Cardiac muscle cell (in vitro differentiated cells and primary cell): Measurements from ENCODE around the gene KCNK17. TPM values are rescaled to one million over a fixed set of nuclear protein-coding genes. Genes with fewer than 3 reads are reported as not detected.

Experiments used
- DNase-seq, 2 donors: peaks; one replicate each; pipeline versions ENCODE4 v3.0.0 to v3.0.0-alpha.2; 2010 to 2017; ENCODE audit warnings: low read depth in 1 of 2, low spot score in 1 of 2
- H3K27ac ChIP-seq: fragments of 200-600 bp; sonication (generic); 2 replicates; pipeline ENCODE4 v1.5.1; 2016
- H3K27me3 ChIP-seq: fragments of 200-600 bp; sonication (generic); 2 replicates; pipeline ENCODE4 v1.6.0; 2016; ENCODE audit warnings: control low read depth
- H3K36me3 ChIP-seq: fragments of 200-600 bp; sonication (generic); 2 replicates; pipeline ENCODE4 v1.5.1; 2016; ENCODE audit warnings: control low read depth
- H3K4me1 ChIP-seq: fragments of 200-600 bp; sonication (generic); 2 replicates; pipeline ENCODE4 v1.8.1; 2017; ENCODE audit warnings: low read depth, mild to moderate bottlenecking, mixed run types
- H3K4me3 ChIP-seq: fragments of 200-600 bp; sonication (generic); 2 replicates; pipeline ENCODE4 v1.5.1; 2016; ENCODE audit warnings: mild to moderate bottlenecking
- H3K9me3 ChIP-seq: fragments of 200-600 bp; sonication (generic); 2 replicates; pipeline ENCODE4 v1.5.1; 2017; ENCODE audit warnings: low read depth, mild to moderate bottlenecking, control low read depth
- polyA plus RNA-seq: library from polyadenylated mRNA; unstranded; fragments of >200 nt; fragmentation: Nextera tagmentation; extraction: Ambion mirVana; gene quantifications from 2 replicates; pipeline ENCODE4 v1.2.1, GENCODE V29; 2016
- total RNA-seq: library from RNA; depleted of rRNA; stranded (reverse); fragments of >200 nt; gene quantifications from 2 replicates; pipeline ENCODE4 v1.2.3, GENCODE V29; 2016
- TF ChIP-seq, protein P1 (sequence below): IDR thresholded peaks from 2 replicates; pipeline ENCODE4 v1.5.1; 2012; ENCODE audit warnings: low read depth, mild to moderate bottlenecking, low read length

The KCNK17 gene
- total and polyA plus RNA-seq, 2 experiments from 2014 or later: not detected

DNA sequence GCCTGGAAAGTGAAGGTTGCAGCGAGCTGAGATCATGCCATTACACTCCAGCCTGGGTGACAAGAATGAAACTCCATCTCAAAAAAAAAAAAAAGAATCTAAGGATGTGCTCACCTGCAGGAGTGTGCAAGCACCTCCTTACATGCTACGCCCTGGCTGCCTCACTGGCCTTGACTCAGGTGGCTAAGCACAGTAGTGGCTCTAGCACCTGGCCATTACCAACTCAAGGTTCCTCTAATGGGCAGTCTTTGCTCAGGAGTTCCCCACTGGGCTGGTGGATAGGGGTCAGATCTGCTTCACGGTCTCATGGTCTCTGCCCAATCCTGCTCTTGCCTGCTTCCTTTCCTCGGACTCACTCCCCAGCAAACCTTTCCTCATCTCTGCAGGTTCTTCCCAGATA, 39.7 kb downstream of the KCNK17 start:
- no peaks in the 10 kb centered on the region for H3K36me3 ChIP-seq
- H3K27me3 ChIP-seq: peaks cover 6% of the 10 kb centered on the region
- no peaks in the 10 kb centered on the region for H3K4me1 ChIP-seq
- H3K27ac ChIP-seq: no peak overlapping the region
- H3K4me3 ChIP-seq: no peak overlapping the region
- no peak for DNase-seq
- TF ChIP-seq, protein P1, sequence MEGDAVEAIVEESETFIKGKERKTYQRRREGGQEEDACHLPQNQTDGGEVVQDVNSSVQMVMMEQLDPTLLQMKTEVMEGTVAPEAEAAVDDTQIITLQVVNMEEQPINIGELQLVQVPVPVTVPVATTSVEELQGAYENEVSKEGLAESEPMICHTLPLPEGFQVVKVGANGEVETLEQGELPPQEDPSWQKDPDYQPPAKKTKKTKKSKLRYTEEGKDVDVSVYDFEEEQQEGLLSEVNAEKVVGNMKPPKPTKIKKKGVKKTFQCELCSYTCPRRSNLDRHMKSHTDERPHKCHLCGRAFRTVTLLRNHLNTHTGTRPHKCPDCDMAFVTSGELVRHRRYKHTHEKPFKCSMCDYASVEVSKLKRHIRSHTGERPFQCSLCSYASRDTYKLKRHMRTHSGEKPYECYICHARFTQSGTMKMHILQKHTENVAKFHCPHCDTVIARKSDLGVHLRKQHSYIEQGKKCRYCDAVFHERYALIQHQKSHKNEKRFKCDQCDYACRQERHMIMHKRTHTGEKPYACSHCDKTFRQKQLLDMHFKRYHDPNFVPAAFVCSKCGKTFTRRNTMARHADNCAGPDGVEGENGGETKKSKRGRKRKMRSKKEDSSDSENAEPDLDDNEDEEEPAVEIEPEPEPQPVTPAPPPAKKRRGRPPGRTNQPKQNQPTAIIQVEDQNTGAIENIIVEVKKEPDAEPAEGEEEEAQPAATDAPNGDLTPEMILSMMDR: no peak
- H3K9me3 ChIP-seq: no peaks in the 10 kb centered on the region

DNA sequence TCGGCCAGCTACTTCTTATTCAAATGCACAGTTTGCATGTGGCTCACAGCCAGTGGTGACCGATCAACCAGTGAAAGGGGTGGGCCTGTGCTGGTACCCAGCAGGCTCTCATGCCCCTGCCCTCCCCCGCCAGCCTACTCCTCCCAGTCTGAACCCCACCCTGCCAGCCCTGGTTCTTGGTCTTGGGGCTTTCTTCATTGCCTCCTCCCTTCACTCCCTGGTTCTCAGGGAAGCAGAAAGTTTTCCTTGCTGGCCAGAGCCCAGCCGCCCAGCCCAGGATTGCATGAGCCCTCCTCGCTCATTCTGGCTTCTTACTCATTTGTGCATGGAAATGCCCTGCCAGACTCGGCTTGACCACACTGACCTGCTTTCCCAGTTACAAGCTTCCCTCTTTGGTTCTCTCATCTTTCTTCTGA, 40.8 kb downstream of the KCNK17 start:
- Histone ChIP-seq H3K4me1 (no peaks in the 10 kb centered on the region), H3K27me3 (peaks cover 4% of the 10 kb centered on the region), H3K4me3 (no peak overlapping the region), H3K9me3 (no peaks in the 10 kb centered on the region), H3K27ac (no peak overlapping the region), H3K36me3 (no peaks in the 10 kb centered on the region)
- no peak for DNase-seq
- TF ChIP-seq, protein P1: no peak

DNA sequence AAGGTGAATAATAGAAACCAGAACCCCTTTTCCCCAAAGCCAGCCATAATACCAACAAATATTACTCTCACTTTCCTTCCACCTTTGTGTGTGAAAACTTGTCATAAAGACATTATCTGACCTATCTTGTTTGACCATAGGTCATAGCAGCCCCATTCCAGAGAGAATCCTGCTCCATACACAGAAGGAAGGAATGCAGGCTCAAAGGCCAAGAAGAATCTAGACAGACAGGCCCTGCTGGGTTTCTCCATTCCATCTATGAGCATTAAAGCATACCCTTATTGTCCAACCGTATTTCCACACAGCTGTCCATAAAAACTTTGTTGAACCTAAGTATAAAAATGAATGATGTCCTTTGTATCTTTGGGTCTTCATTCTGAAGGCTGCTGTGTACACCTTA, 44.3 kb downstream of the KCNK17 start:
- no peak for DNase-seq
- TF ChIP-seq, protein P1: no peak
- no peak overlapping the region for H3K27ac ChIP-seq
- no peaks in the 10 kb centered on the region for H3K36me3 ChIP-seq
- peaks cover 4% of the 10 kb centered on the region for H3K27me3 ChIP-seq
- no peak overlapping the region for H3K4me3 ChIP-seq
- no peaks in the 10 kb centered on the region for H3K4me1 ChIP-seq
- H3K9me3 ChIP-seq: no peaks in the 10 kb centered on the region

DNA sequence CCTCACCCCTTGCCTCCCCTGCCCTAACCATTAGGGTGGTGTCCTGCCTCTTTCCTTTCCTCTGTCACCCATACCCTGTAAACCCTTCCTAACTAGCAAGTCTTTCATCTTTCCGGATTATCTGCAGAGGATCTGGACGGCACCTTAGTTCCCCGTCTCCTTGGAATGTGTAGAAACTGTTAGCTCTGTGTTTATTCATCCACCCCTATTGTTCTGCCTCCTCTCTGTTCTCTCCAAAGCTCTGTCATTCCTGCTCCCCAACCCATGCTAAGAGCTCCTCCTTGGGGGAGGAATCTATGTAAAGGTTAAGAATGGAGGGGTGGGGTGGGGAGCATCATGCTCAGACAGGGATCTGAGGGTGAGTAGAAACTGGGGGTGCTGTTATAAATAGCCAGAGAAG, 45.5 kb downstream of the KCNK17 start:
- Histone ChIP-seq H3K36me3 (no peaks in the 10 kb centered on the region), H3K4me1 (no peaks in the 10 kb centered on the region), H3K9me3 (no peaks in the 10 kb centered on the region), H3K27me3 (peaks cover 3% of the 10 kb centered on the region), H3K27ac (no peak overlapping the region), H3K4me3 (no peak overlapping the region)
- DNase-seq: no peak
- TF ChIP-seq, protein P1: no peak

DNA sequence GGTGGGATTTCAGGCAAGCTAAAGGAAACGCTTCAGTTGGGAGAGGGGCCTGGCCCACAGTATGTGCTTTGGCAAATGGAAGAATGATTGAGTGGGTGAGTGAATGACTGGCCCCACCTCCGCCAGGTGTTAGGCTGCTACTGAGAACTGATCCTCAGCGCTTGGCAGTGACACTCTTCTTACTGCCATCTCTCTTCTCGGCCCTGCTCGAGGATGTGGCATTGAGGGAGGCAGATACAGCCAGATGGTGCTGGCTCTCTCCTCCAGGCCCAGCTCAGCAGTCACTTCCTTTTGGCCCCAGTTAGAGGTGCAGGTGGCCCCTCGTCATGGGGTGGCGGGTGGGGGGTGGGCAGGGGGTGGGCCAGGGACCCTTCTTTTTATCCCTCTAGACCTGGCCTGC, 46.0 kb downstream of the KCNK17 start:
- DNase-seq: no peak
- H3K4me3 ChIP-seq: no peak overlapping the region
- H3K27ac ChIP-seq: no peak overlapping the region
- TF ChIP-seq, protein P1: no peak
- H3K27me3 ChIP-seq: no peaks in the 10 kb centered on the region
- no peaks in the 10 kb centered on the region for H3K9me3 ChIP-seq
- H3K4me1 ChIP-seq: no peaks in the 10 kb centered on the region
- no peaks in the 10 kb centered on the region for H3K36me3 ChIP-seq
